SIG-M5 treated with dmso at 0.1 percent for 504 hours (cell line): ENCODE results near the gene PTPRD.
A peak's percentile ranks its signal among the peaks of the same experiment; 100 is the strongest.
"Not testable (repeated sequence)": the region's sequence is repeated elsewhere in the genome, so short reads cannot be mapped to it uniquely, and the experiment has no call there.

Source experiments
- DNase-seq: peaks from one replicate; lab custom pipeline; 2025; ENCODE audit not compliant: unreplicated experiment; lab: John Stamatoyannopoulos, UW

The PTPRD gene

DNA sequence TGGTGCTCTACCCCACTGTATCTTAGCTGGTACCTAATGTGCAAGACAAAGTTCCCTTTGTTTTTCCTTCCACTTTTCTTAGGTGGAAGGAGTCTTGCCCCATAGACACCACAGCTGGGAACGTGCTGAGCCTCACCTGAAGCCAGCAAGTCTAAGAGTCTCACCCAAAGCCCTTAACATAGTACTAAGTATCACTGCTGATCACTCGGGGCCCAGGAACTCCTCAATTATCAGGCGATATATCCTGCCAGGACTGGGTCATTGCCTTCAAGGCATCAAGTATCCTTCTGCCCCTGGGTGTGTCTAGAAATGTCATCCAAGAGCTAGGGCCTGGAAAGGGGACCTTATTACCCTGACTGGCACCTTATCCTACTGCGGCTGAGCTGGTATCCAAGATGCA is 123.9 kb downstream of the PTPRD start:
- no peak for DNase-seq

DNA sequence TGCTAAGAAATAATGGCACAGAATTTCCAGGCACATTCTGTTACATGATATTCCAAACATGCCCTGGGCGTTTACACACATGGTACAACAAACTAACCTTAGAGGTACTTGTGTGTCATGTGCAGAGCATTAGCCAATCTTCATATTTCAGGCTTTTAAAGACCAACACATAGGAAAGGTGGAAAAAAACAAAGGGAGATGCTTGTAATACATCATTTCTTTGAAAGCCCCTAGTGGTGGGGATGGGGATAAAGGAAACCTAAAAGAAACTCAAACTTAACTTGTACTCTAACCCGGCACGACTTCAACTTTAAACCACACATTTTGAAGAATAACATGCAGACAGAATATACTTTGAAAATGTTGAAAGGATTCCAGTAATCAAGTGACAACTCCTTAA is 133.6 kb downstream of the PTPRD start:
- DNase-seq, result no peak

DNA sequence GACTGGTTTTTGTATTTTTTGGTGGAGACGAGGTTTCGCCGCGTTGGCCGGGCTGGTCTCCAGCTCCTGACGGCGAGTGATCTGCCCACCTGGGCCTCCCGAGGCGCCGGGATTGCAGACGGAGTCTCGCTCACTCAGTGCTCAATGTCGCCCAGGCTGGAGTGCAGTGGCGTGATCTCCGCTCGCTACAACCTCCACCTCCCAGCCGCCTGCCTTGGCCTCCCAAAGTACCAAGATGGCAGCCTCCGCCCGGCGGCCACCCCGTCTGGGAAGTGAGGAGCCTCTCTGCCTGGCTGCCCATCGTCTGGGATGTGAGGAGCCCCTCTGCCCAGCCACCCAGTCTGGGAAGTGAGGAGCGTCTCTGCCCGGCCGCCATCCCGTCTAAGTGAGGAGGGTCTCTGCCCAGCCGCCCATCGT is 163.6 kb downstream of the PTPRD start:
- DNase-seq, result not testable (repeated sequence)

DNA sequence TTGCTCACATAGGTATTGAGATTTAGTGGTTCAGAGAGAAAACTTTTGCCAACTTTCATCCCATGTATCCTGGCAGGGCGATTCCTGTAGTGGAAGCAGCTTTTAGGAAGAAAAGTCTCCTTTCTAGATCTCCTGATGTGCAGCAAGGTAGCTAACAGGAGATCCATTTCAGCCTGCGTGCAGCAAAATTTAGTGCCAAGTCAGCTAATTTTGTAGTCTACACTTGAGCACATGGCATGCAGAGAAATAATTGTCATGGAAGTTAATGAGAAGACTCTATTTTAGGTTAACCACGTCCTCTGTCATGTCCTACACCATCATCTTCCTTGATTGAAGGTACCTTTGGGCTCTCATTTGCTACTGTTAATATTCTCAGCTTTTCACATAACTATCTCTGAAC is 165.8 kb downstream of the PTPRD start:
- no peak for DNase-seq

DNA sequence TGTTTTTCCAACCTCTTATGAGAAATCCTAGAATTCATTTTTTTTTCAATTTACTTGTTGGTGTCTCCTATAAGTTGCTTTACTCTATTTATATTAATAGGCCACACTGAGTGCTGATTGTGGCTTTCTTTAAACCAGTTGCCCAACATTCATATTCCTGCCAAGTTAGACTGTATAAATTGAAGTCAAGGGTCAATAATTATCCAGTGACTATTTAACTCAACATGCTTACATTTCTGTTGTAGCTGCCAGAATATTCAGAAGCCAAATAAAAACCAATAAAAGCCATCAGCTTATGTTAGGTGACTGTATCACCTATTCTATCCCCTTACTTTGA is 169.0 kb downstream of the PTPRD start:
- DNase-seq, result no peak

DNA sequence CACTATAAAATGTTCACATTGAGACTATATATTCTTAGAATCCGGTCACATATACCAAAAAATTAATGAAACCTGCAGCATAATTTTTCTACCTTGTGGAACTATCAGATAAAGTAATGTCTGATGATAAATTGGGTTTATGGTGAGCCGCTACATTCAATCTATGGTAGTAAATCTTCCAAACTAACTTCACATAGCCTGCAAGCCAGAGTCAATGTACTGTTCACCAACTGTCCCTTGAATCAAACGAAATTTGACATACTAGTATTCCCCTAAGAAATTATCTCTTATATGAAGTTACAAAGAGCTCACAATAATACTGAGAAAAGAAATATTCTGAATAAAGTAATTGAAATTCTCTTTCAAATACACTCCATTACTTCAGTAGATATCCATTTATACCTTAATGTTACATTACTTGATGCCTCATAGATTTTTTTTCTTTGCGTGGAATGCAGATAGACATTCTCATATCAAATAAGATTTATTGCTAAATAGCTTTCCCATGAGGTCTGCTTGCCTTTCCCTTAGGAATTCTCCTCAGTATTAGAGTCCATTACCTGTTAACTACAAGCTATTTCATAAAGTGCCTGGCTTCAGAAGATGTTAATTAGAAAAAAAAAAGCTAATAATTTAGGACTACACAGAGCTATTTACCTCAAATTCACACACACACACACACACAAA is 169.5 kb downstream of the PTPRD start:
- DNase-seq, result no peak

DNA sequence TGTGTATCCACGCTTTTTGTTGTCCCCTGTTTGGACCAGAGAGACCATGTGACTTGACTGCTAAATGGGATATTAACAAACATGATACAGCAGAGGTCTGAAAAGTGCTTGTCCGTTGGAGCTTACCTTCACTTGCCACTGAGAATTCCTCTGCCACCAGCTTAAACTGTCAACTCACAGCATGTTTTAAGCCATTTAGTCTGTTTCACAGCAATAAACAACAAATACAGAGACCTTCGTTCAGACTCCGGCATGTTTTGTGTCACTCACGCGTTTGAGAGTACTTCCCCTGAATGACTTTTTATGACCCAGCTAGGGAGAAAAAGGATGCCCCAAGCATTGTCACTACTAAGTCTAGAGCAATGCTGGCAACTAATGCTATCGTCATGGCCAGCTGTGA is 173.8 kb downstream of the PTPRD start:
- no peak for DNase-seq

DNA sequence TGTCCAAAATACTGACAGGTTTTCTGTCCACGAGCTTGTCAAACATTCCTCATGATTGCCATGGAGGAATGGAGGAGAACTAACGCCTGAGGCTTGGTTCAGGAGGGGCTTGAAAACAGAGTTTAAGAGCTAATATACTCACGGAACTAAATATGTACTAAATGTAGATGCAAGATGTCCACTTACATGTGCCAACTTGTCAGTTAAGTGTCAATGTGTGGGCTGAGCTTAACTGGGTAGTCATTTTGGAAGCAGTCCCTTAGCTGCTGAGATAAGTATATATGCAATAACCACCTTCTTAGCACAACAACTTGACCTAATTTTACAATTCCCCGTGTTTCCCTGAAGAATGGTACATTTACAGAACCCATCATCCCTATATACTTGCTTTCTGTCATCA is 176.0 kb downstream of the PTPRD start:
- DNase-seq, result no peak

DNA sequence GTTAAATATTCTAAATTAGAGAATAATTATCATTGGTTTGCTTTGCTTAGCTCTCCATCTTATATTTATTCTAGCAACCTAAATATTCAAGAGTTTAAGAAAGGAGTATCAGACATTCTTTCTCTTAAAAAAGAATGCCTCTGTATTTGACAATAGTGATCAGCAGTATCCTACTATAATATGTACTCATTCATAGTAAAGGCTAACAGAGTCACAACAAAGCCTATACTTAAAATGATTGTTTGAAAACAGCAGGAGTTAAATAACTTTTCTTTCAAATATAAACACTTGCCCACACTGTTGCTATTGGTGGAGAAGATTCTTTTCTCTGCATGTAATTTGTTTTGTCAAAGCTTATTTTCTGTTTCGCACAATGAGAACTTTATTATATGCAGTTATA is 178.4 kb downstream of the PTPRD start:
- no peak for DNase-seq

DNA sequence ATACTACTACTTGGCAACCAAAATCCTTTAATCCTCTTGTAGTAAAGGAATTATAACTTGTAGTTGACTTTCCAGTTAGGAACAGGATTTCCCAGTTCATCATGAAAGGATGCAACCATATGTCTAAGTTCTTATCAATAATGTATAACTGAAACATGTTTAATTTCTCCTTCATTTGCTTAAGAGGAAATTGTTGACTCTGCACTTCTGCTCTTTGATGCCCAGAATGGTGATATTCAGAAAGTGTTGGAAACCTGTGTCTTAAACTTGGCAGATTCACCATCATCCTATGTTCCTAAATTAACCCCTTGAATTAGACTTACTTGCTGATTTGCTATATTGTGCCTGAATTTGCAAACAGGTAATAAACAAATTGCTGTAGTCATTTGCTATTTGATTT is 201.5 kb downstream of the PTPRD start:
- DNase-seq, result no peak

DNA sequence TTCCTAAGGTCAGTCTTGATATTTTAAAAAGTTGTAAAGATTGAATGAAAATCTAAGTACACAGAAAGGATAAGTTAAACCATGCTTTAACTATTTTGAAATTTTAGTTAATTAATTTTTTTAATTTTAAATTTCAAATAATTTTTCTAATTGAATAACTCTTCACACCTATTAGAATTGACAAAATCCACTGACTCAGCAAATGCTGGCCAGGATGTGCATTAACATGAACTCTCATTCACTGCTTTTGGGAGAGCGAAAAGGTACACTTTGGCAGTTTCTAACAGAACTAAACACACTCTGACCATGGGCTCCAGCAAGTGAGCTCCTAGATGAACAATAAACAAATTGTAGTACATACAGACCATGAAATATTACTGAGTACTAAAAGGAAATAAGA is 209.5 kb downstream of the PTPRD start:
- DNase-seq, result no peak

DNA sequence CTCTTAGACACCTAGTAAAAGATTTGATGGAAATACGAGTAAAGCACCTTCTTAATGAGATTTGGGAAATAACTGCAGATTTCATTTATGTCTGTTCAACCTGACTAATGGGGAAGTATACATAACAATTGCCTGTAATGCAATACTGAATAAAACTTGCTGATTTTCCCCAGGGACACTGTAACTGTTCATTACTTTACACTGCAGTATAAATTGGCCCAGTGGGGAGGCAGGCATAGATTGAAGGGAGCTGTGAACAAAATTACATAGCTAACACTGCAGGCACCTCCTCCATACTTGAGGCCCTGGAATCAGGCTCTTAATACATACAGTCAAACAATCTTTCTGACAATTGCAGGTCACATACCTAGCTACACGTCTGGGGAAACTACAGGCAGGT is 216.2 kb downstream of the PTPRD start:
- DNase-seq, result no peak

DNA sequence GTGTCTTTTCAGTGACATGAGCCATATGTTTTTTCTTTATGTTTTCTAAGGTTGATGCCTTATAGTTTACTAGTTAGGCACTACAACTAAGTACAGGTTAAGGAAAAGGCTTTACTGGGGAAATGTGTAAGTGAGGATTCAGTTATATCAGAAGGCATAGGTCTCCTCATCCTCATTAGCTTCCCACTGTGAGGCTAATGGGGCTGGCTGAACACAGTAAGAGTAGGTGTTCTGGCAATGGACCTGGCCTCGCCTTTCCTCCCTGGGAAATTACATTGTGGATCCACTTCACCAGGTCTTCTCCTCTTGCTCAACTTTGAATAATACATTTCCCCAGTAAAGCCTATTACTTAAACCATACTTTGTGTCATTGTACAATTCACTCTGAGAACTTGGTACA is 225.5 kb downstream of the PTPRD start:
- no peak for DNase-seq

DNA sequence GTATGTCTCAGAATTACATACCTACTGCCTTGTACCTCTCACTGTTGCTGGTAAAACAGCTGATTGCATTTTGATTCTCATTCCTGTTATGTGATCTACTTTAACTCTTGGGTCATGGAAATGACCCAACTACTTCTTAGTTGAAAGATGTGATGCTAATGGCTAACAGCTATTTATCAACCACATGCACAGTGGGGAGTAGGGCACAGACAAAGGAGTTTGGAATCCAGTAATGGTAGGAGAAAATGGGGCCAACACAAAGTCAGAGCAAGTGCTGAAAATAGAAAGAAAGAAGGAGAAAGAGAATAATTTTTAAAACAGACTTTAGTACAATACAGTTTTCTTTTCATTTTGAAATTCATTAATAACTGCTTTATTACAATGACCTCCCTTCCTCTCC is 241.0 kb downstream of the PTPRD start:
- DNase-seq, result no peak

DNA sequence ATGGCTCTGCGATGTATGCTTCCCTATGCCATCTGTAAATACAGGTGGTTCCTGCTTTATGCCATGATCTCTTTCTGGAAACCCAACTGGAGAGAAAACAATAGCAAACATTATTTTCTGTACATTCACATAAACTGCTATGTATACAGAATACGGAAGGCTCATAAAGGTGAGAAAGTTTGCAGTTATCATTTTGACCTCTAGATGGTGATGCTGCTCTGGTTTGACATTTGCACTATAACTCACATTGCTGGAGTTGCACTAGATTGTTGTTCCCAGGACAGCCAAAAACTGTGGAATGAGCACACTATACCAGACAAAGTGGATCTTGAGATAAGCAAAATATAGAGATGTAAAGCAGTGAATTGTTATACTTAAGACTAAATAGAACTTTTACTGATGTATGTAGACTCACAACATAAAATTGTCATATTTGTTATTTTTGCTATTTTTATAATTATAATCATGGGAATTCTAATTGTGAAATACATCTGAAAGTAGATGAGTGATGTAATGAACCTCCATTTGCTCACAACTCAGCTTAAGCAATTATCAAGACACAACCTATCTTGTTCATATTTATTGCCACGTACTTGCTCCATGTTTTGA is 246.5 kb downstream of the PTPRD start:
- peak; percentile 44 for DNase-seq

DNA sequence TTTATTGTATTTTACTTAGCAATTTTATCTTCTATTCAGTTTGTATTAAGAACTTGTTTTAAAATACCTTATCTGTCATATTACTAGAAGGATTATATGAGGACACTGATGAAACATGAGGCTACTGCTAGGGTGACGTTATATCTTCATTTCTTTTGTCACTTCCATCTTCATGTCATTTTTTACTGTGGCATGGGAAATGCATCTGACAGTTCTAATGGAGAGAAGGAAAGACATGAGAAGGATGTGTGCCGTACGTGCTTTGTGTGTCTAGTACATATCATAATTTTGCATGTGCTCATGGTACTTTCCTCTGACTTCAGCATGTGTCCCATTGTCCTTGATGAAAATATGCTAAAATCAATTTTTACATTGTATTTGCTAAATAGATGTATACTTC is 258.2 kb downstream of the PTPRD start:
- no peak for DNase-seq

DNA sequence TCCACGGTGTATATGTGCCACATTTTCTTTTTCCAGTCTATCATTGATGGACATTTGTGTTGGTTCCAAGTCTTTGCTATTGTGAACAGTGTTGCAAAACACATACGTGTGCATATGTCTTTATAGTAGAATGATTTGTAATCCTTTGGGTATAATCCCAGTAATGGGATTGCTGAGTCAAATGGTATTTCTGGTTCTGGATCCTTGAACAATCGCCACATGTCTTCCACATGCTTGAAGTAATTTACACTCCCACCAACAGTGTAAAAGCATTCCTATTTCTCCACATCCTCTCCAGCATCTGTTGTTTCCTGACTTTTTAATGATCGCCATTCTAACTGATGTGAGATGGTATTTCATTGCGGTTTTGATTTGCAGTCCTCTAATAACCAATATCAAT is 267.2 kb downstream of the PTPRD start:
- not testable (repeated sequence) for DNase-seq

DNA sequence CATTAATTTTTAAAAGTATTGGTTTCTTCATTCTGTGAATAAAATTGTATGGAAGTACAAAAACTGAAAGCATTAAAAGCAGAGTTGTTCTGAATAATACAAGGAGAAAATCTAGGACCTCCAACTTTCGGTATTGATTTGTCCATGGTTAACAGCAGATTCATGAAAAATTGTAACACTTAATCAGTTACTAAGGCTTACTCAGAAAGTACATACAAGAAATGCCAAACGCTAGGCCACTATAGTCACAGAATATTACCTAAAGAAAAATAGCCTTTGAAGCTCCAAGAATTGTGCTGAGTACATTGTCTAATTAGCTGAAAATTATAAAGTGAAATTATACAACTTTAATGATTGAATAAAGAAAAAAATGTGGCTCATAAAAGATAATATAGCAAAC is 271.7 kb downstream of the PTPRD start:
- no peak for DNase-seq

DNA sequence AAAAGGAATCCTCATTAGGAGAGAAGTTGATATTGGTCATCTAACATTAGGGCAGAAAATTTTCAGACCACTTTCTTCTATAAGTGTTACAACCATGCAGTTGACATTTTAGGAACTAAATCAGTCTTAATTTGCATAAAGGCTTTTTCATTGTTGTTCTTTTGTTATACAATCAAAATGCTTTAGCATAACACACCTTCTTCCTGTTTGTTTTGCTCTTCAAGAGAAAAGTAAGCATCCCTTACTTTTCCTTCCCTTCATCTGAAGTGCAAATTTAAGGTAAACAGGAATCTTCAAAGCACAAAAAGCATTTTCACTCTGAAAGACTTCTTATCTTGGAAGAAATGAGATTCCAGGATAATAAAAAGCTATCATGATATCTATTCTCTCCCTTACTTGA is 273.6 kb downstream of the PTPRD start:
- DNase-seq, result no peak

DNA sequence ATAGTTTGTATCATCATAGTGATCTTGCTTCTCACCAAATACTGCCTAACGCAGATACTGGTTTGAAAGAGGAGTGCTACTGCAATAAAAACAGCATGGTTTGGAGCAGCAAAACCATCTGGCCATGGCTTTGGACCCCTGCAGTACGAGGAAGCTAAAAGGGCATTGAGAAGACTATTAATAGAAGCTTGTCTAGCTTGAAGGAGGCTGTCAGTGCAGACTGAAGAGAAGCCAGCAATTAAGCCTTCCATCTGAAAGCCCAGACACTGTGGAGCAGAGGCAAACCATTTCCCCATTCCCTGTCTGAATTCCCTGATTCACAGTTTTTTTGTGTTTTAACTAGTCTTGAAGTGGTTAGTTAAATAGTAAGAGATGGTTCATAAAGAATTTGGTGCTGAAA is 281.6 kb downstream of the PTPRD start:
- DNase-seq, result no peak

DNA sequence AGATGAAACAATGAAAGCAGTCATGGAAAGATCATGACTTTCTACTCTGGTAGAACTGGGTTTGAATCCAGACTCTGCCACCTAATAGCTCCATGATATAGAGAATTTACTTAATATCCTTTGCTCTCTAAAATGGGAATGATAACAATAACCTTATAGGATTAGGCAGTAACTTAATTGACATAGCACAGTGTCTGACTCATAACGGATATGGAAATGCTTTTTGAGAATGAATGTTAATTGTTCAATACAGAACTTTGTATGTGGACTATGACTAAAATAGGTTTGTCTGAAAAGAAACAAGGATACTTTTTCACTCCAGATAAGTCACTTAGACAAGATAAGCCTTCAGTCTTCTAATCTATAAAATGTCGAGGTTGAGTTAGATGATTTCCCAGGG is 330.7 kb downstream of the PTPRD start:
- DNase-seq, result no peak

DNA sequence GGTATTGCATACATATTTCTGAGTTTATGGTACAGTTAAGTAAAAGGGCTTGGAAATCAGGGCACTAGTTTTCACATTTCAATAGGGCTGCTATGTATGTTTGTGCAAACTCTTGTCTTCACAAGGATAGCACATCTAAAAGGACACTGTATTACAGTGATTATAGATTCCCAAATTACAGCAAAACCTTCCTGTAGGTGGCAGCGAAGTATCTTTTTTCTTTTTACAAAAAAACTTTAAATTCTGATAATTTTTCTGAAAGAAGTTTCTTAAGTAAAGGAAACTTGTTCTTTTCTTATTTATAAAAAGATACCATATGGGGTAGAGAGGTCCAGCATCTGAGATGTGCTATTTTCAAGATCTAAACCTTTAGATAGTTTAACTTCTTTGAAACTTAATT is 337.8 kb downstream of the PTPRD start:
- DNase-seq, result no peak

DNA sequence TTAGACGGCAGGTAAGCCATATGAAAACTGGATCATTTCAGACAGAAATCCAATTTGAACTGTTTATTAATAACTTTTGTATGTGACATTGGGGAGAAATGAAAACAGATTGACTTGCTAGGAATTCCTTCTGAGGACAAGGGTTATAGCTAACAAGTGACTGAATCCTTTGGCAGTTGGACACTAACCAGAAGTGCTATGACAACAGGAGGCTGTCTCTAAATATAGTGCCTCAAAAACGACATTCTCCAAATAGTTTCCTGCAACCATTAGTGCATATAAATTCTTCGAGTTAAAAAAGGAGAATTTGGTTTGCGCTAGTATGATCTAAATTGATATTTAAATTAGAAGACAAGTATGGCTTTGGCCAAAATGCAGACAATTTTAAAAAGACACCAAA is 338.6 kb downstream of the PTPRD start:
- DNase-seq, result no peak
